GM12865 (cell line): ENCODE measurements around the gene ARHGAP18.
A peak's percentile ranks its signal among the peaks of the same experiment; 100 is the strongest.

Experiments used
- DNase-seq: peaks from one replicate; pipeline ENCODE4 v3.0.0; 2010; ENCODE audit warnings: low read depth
- H3K4me3 ChIP-seq: 2 replicates; pipeline ENCODE4 v1.5.1; 2011; ENCODE audit warnings: mild to moderate bottlenecking, low read depth, low read length, control low read depth
- TF ChIP-seq, protein P1 (sequence below): IDR thresholded peaks from 2 replicates; pipeline ENCODE4 v1.5.1; 2011; ENCODE audit warnings: low read length, control low read depth, low read depth, inconsistent platforms; ENCODE audit not compliant: insufficient read depth; ENCODE audit errors: missing control alignments

The ARHGAP18 gene, protein sequence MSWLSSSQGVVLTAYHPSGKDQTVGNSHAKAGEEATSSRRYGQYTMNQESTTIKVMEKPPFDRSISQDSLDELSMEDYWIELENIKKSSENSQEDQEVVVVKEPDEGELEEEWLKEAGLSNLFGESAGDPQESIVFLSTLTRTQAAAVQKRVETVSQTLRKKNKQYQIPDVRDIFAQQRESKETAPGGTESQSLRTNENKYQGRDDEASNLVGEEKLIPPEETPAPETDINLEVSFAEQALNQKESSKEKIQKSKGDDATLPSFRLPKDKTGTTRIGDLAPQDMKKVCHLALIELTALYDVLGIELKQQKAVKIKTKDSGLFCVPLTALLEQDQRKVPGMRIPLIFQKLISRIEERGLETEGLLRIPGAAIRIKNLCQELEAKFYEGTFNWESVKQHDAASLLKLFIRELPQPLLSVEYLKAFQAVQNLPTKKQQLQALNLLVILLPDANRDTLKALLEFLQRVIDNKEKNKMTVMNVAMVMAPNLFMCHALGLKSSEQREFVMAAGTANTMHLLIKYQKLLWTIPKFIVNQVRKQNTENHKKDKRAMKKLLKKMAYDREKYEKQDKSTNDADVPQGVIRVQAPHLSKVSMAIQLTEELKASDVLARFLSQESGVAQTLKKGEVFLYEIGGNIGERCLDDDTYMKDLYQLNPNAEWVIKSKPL

DNA sequence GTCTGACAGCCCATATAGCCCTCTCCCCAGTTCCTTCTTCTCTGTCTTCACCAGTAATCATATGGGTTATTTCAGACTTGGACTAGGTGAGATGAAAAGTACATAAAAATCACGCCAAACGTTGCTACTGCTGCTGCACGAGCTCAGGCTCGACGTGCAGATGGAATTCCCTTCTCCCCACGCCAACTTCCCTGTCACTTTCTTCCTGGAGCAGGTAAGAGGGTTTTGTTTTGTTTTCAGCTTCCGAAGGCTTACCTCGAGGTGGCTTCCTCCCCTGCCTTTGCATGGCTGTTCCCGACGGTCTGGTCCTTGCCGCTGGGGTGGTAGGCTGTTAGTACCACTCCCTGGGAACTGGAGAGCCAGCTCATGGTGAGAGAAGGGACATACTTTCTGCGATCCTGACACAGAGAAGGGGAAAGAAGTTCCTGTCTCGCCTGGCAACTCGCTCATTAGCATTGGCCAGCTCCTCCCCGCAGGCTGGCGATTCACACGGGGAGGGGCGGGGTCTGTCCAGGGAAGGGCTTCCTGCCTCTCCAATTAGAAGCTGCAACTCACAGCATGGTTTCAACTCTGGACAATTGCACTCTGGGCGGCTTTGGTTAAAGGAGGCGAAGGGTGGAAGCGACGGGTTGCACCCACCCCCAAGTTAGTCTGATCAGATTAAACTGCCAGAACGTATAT is at the start of gene ARHGAP18:
Gene ARHGAP18, minus strand, starts transcription at position 409 of the 681 bp plus-strand sequence. Its CDS starts 41 bp downstream, at position 368.
- TF ChIP-seq, protein P1, sequence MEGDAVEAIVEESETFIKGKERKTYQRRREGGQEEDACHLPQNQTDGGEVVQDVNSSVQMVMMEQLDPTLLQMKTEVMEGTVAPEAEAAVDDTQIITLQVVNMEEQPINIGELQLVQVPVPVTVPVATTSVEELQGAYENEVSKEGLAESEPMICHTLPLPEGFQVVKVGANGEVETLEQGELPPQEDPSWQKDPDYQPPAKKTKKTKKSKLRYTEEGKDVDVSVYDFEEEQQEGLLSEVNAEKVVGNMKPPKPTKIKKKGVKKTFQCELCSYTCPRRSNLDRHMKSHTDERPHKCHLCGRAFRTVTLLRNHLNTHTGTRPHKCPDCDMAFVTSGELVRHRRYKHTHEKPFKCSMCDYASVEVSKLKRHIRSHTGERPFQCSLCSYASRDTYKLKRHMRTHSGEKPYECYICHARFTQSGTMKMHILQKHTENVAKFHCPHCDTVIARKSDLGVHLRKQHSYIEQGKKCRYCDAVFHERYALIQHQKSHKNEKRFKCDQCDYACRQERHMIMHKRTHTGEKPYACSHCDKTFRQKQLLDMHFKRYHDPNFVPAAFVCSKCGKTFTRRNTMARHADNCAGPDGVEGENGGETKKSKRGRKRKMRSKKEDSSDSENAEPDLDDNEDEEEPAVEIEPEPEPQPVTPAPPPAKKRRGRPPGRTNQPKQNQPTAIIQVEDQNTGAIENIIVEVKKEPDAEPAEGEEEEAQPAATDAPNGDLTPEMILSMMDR = no peak
- H3K4me3 ChIP-seq = peak within 1 kb of the TSS; percentile 78
- DNase-seq = peak; percentile 88

DNA sequence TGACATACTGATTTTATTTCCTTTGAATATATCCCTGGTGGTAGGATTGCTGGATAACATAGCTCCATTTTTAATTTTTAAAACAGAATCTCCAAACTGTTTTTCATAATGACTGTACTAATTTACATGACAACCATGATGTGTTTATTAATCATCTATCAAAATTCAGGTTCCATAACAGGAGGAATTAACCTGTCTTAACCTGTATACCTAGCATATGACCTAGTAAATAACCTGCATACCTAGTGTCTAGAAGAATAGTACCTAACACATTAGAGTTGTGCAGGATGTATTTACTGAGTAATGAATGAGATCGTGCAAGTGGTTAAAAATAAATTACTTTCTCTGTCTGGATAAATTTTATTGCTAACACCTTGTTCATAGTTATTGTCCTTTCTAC is 45.8 kb upstream of the ARHGAP18 start:
- DNase-seq = no peak
- TF ChIP-seq, protein P1 = no peak
- H3K4me3 ChIP-seq = no peak overlapping the region

DNA sequence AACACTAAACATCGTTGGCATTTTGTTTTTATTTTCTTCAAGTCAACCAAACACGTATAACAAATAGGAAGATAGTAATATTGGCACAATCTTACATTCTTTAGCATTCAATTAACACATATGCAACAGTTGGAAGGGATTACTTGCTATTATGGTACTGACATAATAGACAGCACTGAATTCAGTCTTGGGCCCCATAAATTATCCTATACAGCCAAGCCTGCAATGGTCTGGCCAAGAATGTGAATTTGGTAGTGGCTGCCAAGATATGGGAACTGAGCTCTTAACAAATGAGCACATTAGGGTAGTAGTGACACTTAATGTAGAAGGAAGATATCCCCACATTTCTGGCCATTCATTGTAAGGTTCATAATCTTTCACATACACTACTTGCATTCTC is 44.8 kb upstream of the ARHGAP18 start:
- DNase-seq = no peak
- no peak overlapping the region for H3K4me3 ChIP-seq
- TF ChIP-seq, protein P1 = no peak

DNA sequence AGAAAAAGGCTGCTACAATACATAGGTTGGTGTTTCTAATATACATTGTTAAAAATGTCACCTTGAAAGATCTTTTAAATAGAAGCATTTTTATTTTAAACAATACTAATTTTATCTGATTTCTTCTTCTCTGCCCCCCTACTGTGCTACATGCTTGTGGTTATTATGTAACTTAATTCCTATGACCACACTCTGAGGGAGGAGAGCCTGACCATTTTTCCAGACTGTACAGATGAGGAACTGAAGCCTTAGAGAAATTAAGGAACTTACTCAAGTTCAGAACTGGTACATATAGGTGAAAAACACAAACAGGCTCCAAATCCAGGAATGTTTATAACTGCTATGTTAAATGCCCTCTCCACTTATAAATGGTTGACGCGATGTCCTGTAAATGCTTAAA is 43.4 kb upstream of the ARHGAP18 start:
- no peak for DNase-seq
- TF ChIP-seq, protein P1 = no peak
- no peak overlapping the region for H3K4me3 ChIP-seq

DNA sequence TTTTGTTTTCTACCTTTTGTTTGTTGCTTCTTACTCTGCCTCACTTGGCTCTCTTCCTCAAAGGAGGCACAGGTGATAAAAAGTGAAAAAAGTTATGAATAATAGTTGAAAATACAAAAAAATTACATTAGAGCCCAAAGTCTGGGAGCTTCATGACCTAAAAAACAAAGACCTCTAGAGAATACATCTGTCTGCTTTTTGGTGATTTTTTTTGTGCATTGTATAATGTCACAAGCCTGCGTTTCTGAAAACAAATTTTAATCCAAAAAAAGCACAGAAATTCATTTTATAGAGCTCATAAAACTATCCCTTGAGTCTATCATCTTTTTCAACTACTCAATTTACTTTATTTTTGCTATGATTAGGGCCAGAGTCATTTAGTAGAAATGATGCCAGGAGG is 41.4 kb upstream of the ARHGAP18 start:
- TF ChIP-seq, protein P1 = no peak
- DNase-seq = no peak

DNA sequence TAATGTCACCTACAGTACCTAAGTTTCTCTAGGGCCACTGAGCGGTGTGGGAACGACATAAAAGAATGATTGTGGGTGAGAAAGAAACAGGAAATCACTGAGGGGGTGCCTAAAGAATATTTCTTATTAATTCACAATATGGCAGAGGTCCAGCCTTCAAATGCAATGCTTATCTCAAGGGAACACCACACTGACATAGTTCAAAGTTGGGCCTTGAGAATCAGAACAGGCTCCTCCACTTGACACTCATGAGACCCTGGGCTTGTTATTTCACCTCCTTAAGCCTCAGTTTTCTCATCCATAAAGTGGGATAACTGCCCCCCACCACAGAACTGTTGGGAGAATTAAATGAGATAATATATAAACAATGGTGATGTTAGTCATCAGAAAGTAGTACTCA is 40.4 kb upstream of the ARHGAP18 start:
- H3K4me3 ChIP-seq = no peak overlapping the region
- TF ChIP-seq, protein P1 = no peak
- no peak for DNase-seq

More for the DNA sequence above, 41.4 kb upstream of the ARHGAP18 start:
- no peak overlapping the region for H3K4me3 ChIP-seq
